ENCODE results near the gene AKR1B15.

DNA sequence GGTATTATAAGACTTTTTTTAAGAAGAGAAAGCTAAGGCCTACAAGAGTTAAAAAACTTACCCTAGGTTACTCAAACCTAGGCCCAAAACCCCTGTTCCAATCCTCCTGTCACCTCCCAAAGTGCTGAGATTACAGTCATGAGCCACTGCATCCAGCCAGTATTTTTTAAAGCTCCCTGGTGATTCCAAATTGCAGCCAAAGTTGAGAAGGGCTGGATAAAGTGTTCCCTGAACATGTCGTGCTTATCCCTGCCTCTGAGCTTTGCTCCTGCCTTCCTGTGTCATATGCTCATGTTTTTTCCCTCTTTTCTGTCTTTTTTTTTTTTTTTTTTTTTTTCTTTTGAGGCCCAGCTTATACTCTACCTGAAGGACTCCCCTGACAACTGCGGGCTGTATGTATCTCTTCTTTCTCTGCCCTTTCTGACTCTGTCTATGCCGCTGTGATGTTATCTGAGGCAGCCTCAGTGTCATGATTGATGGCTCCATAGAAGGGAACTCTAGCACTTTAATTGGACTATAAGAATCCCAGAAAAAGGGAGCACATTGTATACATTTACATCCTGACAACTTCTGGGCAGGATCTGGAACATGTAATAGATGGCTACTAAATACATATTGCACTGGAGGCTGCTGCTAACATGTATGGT, 13.5 kb upstream of the AKR1B15 start:
- TF ChIP-seq POLR2A (IDR thresholded peaks at IDR 0.05; ENCODE audit: low read depth, low read length) (no peak), POLR2AphosphoS5 (IDR thresholded peaks at IDR 0.05; ENCODE audit: low read depth, low read length) (no peak)

Measured in GM12892 (cell line).